ENCODE results near the gene ZNF470. TPM values are rescaled to one million over a fixed set of nuclear protein-coding genes. Genes with fewer than 3 reads are reported as not detected.

Gene ZNF470
- total RNA-seq, result 1 to 10 TPM; 3.9 to 8.1 (median 6.7) TPM

- Histone ChIP-seq H3K36me3 (peaks cover 9 to 52% of the 10 kb centered on the region in 2 donors), H3K27me3 (no peaks in the 10 kb centered on the region), H3K4me3 (peak within 1 kb of the TSS; percentile 81 to 86), H3K27ac (peak within 1 kb of the TSS; percentile 62 to 89 (median 88)), H3K9me3 (peaks cover 0 to 77% (median 2%) of the 10 kb centered on the region in 3 donors), H3K4me1 (peaks cover 0 to 22% (median 4%) of the 10 kb centered on the region in 3 donors)
- 15 to 50% methylated on average over 2 of the region's 66 CpGs for WGBS, 2 donors (ENCODE audit: low coverage in 1 of 2)
- peak; percentile 22 to 37 for TF ChIP-seq POLR2A (IDR thresholded peaks at IDR 0.05)
- TF ChIP-seq POLR2AphosphoS5 (IDR thresholded peaks at IDR 0.05), result peak; percentile 70
- no peak for TF ChIP-seq CTCF (IDR thresholded peaks at IDR 0.05)
- TF ChIP-seq EP300 (IDR thresholded peaks at IDR 0.05), result no peak
- peak; percentile 100 for ATAC-seq
Measured at GRCh38 chr19:56567274-56568120, at the start of gene ZNF470. ZNF470 (plus strand) TSS chr19:56567468; CDS start chr19:56570312, 2,844 bp downstream.

DNA sequence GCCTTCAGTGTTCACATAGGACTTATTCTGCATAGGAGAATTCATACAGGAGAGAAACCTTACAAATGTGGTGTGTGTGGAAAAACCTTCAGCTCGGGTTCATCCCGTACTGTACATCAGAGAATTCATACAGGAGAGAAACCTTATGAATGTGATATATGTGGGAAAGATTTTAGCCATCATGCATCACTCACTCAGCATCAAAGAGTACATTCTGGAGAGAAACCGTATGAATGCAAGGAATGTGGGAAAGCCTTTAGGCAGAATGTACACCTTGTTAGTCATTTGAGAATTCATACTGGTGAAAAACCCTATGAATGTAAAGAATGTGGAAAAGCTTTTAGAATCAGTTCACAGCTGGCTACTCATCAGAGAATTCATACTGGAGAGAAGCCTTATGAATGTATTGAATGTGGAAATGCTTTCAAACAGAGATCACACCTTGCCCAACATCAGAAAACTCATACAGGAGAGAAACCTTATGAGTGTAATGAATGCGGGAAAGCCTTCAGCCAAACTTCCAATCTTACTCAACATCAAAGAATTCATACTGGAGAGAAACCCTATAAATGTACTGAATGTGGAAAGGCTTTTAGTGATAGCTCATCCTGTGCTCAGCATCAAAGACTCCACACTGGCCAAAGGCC is 41.9 kb upstream of the ZNF470 start:
- no peak for ATAC-seq
- Histone ChIP-seq H3K36me3 (peaks cover 4 to 74% of the 10 kb centered on the region in 2 donors), H3K9me3 (peaks cover 19 to 100% (median 20%) of the 10 kb centered on the region in 3 donors), H3K27me3 (no peaks in the 10 kb centered on the region), H3K4me1 (no peaks in the 10 kb centered on the region), H3K27ac (no peak overlapping the region), H3K4me3 (no peak overlapping the region)
- 84 to 93% methylated on average over 3 to 4 of the region's 4 CpGs for WGBS, 2 donors (ENCODE audit: low coverage in 1 of 2)
- no peak for TF ChIP-seq POLR2AphosphoS5 (IDR thresholded peaks at IDR 0.05)
- no peak for TF ChIP-seq EP300 (IDR thresholded peaks at IDR 0.05)
- no peak for TF ChIP-seq CTCF (IDR thresholded peaks at IDR 0.05)
- TF ChIP-seq POLR2A (IDR thresholded peaks at IDR 0.05), result no peak

DNA sequence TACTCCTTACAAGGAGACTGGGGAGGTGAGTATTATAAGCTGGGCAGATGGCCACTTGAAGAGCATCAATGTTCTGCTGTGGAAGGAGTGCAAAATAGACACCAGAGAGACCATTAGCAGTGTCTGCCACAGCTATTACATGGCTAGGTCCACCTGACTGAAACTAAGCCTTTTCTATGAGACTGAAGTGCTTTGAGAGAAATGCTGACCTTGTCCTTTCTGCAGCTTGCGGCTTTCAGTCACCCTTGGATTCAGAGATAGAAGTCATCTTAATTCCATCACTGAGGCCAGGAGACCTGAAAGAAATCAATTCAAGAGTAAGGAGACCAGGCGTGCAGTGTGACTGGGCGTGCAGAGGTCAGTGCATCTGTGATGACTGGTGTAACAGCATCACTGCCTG is 29.8 kb upstream of the ZNF470 start:
- Histone ChIP-seq H3K27ac (peak overlapping the region in 2 of 4 donors; percentile 90 to 94), H3K36me3 (peaks cover 0 to 30% of the 10 kb centered on the region in 2 donors), H3K4me3 (no peak overlapping the region), H3K27me3 (no peaks in the 10 kb centered on the region), H3K9me3 (peaks cover 0 to 78% (median 0%) of the 10 kb centered on the region in 3 donors), H3K4me1 (peaks cover 0 to 32% (median 10%) of the 10 kb centered on the region in 3 donors)
- no peak for ATAC-seq
- TF ChIP-seq POLR2A (IDR thresholded peaks at IDR 0.05), result no peak
- TF ChIP-seq CTCF (IDR thresholded peaks at IDR 0.05), result no peak
- no peak for TF ChIP-seq POLR2AphosphoS5 (IDR thresholded peaks at IDR 0.05)
- TF ChIP-seq EP300 (IDR thresholded peaks at IDR 0.05), result no peak
- WGBS, 2 donors (ENCODE audit: low coverage in 1 of 2), result no CpG with 5 or more reads among the region's 3 CpGs

DNA sequence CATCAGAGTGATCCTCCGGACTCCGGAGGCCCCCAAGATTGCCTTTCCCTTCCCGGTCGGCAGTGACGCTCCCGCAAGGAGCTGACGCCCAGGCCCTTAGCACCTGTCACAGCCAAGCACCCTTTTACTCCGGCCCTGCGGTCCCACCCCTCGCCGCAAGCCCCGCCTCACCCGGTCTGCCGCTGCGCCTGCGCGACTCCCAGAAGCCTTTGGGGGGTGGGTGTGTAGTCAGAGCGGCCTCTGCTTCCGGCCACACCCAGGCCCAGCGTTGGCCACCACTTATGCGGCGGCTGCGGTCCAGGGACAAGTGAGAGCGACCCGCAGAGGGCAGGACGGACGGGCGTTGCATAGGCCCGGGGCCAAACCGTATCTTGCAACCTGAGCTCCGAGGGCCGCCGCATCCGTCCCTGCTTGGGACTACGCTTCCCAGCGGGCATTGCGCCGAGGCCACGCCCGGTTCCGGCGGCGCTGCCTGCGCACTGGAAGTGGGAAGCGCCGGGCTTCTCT is 29.0 kb upstream of the ZNF470 start:
- TF ChIP-seq EP300 (IDR thresholded peaks at IDR 0.05), result no peak
- peak; percentile 50 for TF ChIP-seq POLR2AphosphoS5 (IDR thresholded peaks at IDR 0.05)
- TF ChIP-seq CTCF (IDR thresholded peaks at IDR 0.05), result peak in 2 of 4 experiments; percentile 29 to 30
- TF ChIP-seq POLR2A (IDR thresholded peaks at IDR 0.05), result no peak
- H3K9me3 ChIP-seq, result peaks cover 0 to 74% (median 1%) of the 10 kb centered on the region in 3 donors

More for the DNA sequence above, 29.0 kb upstream of the ZNF470 start:
- WGBS, 2 donors (ENCODE audit: low coverage in 1 of 2), result 8% methylated on average over 6 of the region's 46 CpGs; no CpG with 5 or more reads in 1 of the 2 donors
- no peaks in the 10 kb centered on the region for H3K27me3 ChIP-seq
- peak overlapping the region; percentile 66 to 83 for H3K4me3 ChIP-seq
- H3K27ac ChIP-seq, result peak overlapping the region; percentile 56 to 96 (median 92)
- ATAC-seq, result peak; percentile 98
- H3K4me1 ChIP-seq, result peaks cover 0 to 32% (median 10%) of the 10 kb centered on the region in 3 donors
- H3K36me3 ChIP-seq, result peaks cover 0 to 36% of the 10 kb centered on the region in 2 donors
